GM19240 (cell line): ENCODE data around the gene PKN2.
A peak's percentile ranks its signal among the peaks of the same experiment; 100 is the strongest.

Experiments
- DNase-seq: peaks from one replicate; pipeline ENCODE4 v3.0.0; 2011; ENCODE audit warnings: low spot score; ENCODE audit not compliant: insufficient read length

Gene PKN2

GRCh38 chr1:88683541-88684481 is at the start of gene PKN2:
Gene PKN2, plus strand, starts transcription at chr1:88684273. Its CDS starts 308 bp downstream, at chr1:88684581.
- DNase-seq, result peak; percentile 57

DNA sequence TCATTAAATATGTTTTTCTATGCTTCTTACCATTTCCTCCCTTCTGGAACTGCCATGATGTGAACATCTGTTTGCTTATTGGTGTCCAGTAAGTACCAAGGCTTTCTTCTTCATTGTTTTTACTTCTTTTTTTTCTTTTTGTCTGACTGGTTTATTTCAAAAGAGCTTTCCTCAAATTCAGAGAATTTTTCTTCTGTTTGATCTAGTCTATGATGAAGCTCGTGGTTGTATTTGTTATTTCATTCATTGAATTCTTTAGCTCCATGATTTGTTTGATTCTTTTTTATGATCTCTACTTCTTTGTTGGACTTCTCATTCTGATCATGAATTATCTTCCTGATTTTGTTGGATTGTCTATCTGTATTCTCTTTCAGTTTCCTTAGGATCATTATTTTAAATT is 49.5 kb upstream of the PKN2 start:
- no peak for DNase-seq

- no peak for DNase-seq
These were observed 44.0 kb upstream of the PKN2 start for GRCh38 chr1:88640060-88640459.

DNA sequence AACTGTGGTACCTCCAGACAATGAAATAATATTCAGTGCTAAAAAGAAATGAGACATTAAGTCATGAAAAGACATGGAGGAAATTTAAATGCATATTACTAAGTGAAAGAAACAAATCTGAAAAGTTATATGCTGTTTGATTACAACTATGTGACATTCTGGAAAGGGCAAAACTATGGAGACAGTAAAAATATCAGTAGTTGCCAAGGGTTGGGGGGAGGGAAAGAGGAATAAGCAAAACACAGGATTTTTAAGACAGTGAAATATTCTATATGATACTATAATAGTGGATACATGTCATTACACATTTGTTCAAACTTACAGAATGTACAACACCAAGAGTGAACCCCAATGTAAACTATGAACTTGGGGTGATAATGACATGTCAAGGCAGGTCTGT is 38.2 kb upstream of the PKN2 start:
- no peak for DNase-seq

- no peak for DNase-seq
These were observed 37.4 kb upstream of the PKN2 start for GRCh38 chr1:88646476-88647248.

DNA sequence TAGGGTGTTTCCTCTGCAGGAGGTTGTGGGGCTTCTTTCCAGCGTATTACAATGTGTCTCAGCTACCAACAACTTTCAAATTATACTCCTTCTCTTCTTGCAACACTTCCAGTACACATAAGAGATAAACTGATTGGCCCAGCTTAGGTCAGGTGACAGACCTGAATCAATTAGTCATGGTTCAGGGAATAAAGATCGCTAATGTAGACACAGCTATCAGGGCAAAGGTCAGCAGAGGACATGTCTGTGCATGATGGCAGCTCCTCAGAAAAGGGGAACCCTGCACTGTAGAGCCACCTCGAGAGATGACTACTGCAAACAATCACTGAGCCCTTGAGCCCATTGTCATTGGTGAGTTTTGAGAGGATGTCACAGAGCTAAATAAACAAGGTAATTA is 36.8 kb upstream of the PKN2 start:
- no peak for DNase-seq

DNA sequence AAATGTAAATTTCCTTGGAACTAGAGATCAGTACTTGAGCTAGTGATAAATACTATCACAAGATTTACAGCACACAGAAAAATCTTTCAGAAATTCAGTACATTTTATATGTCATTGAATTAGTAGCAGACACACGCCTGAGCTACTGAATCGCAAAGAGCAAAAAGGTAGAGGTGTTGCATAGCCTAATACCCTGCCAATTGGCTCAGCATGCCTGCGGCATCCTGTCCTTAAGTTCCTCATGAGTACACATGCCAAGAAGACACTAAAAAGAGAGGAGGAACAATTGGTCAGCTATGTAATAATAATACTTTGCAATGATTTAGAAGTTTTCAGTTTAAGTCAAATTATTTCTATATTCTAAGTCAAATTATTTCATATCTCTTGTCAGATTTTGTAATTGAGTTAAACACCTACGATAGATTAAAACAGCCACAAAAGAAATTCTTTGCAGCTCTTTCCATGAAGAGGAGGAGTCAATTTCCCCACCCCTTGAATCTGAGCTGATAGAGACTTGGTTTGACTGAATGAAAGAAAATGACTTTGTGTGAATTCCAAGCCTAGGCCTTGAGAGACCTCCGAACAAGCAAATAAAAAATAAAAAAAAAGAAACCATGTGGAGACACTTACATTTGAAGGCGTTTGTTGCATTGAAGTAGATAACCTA is 36.2 kb upstream of the PKN2 start:
- DNase-seq, result no peak

- no peak for DNase-seq
These were observed 35.4 kb upstream of the PKN2 start for GRCh38 chr1:88648706-88649105.

- DNase-seq, result no peak
These were observed 34.1 kb upstream of the PKN2 start for GRCh38 chr1:88649932-88650331.

DNA sequence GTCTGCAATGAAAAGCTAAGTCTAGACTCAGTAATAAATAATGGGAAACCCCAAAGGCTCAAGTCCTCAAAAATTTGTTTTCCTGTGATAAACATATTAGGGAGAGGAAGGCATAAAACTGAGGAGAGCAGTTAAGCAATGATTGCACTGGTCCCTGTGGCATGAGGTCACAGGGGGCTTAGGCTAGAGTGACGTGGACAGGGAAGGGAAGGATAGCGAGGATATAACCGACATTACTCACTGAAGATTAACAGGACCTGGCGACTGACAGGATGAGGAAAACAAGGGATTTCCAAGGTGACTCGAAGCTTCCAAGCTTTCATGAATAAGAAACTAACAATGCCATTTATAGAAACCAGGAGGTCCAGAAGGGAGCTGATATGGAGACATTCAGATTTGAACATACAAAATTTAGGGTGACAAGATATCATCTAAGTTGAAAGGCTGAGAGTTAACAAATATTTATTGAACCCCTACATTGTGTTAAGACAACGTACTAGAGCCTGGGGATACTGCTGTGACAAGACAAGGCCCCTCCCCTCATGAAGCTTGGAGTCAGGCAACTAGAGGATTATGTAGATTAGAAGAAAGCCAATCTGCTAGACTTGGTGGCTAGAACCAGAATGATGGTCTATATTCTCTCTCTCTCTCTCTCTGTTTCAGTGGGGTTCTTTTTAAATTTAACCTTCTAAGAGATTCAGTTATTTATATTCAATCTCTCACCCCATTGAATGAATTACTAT is 33.2 kb upstream of the PKN2 start:
- no peak for DNase-seq

GRCh38 chr1:88655140-88655539 is 28.9 kb upstream of the PKN2 start:
- DNase-seq, result no peak

GRCh38 chr1:88655685-88656299 is 28.3 kb upstream of the PKN2 start:
- no peak for DNase-seq

DNA sequence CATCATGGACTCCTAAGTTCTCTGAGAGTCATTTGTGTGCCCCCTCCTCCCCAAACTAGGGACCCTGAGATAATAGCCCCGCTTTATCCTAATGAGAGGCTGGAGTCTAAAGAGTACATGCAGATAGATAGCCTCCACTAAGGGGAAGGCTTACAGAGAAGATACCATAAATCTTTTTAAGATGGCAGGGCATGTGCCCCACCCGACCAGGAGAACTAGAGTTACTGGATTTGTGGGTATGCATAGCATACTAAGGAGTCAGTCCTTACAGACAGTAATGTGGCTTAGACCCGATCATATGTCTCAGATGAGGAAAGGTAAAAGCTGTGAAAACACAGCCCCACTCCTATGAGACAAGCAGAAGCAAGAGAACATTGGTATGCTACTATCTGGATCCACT is 25.7 kb upstream of the PKN2 start:
- no peak for DNase-seq

DNA sequence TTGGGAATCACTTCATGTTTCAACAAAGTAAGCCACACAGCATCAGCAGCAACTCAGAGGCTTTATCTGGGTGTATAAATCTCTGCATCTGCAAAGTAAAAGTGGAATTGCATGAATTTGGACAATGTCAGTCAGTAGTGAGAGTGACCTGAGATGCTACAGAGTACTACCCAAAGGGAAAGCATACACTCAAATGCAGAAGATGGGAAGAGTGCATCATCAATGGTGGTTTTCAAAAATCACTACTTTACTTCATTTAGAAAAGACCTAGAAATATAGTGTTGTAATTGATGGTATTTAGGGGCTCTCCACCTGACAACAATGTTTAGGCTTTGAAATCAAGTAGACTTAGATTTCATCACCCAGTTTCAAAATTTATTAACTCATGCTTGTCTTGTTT is 24.5 kb upstream of the PKN2 start:
- DNase-seq, result no peak

DNA sequence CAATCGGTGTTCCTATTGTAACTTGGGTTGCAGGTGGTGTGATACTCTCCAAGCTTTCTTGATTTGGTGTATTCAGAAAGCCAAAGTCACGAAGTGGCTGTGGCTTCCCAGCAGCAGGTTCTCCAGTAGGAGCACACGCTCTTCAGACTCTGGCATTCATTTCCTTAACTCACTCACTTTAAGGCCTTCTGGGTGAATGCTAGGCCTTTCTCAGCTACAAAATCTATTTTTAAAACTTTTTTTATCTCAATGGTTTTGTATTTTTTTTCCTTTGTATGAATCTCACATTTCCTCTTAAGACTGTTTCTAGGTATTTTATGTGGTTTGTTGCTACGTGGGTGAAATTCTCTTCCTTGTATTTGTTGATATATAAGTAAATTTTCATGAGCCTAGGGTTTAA is 22.9 kb upstream of the PKN2 start:
- no peak for DNase-seq

- no peak for DNase-seq
These were observed 21.9 kb upstream of the PKN2 start for GRCh38 chr1:88661951-88662699.

GRCh38 chr1:88662723-88663122 is 21.4 kb upstream of the PKN2 start:
- DNase-seq, result no peak

- DNase-seq, result no peak
These were observed 15.7 kb upstream of the PKN2 start for GRCh38 chr1:88668405-88668804.

- no peak for DNase-seq
These were observed 13.6 kb upstream of the PKN2 start for GRCh38 chr1:88670462-88670861.

DNA sequence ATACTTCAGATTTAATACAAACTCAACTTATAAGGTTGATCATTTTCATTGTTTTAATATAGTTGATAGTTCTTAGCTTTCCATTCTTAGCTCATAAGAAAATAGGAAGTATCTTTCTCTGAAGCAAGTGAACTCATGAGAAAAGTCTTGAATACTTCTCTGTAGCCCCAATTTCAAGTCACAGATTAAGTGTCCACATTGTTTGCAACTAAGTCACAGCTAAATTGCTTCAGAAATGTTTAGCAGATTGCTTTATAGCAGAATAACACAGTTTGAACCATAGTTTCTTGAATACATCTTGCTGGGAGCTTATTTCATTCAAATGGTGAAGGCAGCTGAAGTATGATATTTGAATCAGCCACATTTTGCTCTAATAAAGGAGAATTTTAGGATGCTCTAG is 10.6 kb upstream of the PKN2 start:
- no peak for DNase-seq
